ENCODE data around the gene EEPD1. TPM values are rescaled to one million over a fixed set of nuclear protein-coding genes. Genes with fewer than 3 reads are reported as not detected.
"Not testable (repeated sequence)": the region's sequence is repeated elsewhere in the genome, so short reads cannot be mapped to it uniquely, and the experiment has no call there.

The EEPD1 gene
- total RNA-seq, 1 experiment from 2014 or later: 0.93 TPM

- no peak for DNase-seq
- no peaks in the 10 kb centered on the region for H3K36me3 ChIP-seq
- H3K4me1 ChIP-seq: no peaks in the 10 kb centered on the region
- no peak overlapping the region for H3K4me3 ChIP-seq
- H3K27ac ChIP-seq: no peak overlapping the region
- H3K27me3 ChIP-seq: peaks cover 5% of the 10 kb centered on the region; the same call in 1 of the 2 replicates
- no peaks in the 10 kb centered on the region for H3K9me3 ChIP-seq (replicated peaks)
Measured at GRCh38 chr7:36311539-36311938, 158.5 kb downstream of the EEPD1 start.

GRCh38 chr7:36312064-36312914 is 159.2 kb downstream of the EEPD1 start:
- no peak for DNase-seq
- no peaks in the 10 kb centered on the region for H3K9me3 ChIP-seq (replicated peaks)
- H3K36me3 ChIP-seq: no peaks in the 10 kb centered on the region
- H3K4me3 ChIP-seq: no peak overlapping the region
- H3K27me3 ChIP-seq: peaks cover 5% of the 10 kb centered on the region; the same call in 1 of the 2 replicates
- no peak overlapping the region for H3K27ac ChIP-seq
- no peaks in the 10 kb centered on the region for H3K4me1 ChIP-seq

DNA sequence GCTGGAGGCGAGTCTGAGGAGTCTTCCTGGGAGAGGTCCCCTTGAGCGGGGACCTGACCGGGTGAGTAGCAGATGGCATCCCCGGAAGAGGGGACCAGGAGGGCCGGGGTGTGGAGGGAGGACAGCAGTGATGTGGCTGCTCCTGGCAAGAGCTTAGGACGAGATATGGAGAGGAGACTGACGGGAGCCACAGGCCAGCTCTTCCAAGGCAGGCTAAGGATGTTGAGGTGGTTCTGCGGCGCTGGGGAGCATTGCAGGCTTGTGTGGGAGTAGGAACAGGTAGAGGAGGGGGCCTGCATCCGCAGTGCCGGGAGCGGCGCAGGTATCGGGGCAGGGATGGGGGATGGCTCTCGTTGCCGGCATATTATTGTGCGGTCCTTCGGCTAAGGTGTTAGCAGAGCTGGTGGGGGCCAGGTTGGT is 159.9 kb downstream of the EEPD1 start:
- no peaks in the 10 kb centered on the region for H3K36me3 ChIP-seq
- H3K4me3 ChIP-seq: no peak overlapping the region
- H3K9me3 ChIP-seq (replicated peaks): no peaks in the 10 kb centered on the region
- no peaks in the 10 kb centered on the region for H3K4me1 ChIP-seq
- H3K27me3 ChIP-seq: peaks cover 5% of the 10 kb centered on the region; the same call in 1 of the 2 replicates
- no peak overlapping the region for H3K27ac ChIP-seq
- no peak for DNase-seq

- Histone ChIP-seq H3K4me1 (no peaks in the 10 kb centered on the region), H3K4me3 (no peak overlapping the region), H3K9me3 (replicated peaks) (no peaks in the 10 kb centered on the region), H3K36me3 (no peaks in the 10 kb centered on the region), H3K27me3 (peaks cover 6% of the 10 kb centered on the region; the same call in 1 of the 2 replicates), H3K27ac (no peak overlapping the region)
- no peak for DNase-seq
Measured at GRCh38 chr7:36313607-36314006, 160.6 kb downstream of the EEPD1 start.

DNA sequence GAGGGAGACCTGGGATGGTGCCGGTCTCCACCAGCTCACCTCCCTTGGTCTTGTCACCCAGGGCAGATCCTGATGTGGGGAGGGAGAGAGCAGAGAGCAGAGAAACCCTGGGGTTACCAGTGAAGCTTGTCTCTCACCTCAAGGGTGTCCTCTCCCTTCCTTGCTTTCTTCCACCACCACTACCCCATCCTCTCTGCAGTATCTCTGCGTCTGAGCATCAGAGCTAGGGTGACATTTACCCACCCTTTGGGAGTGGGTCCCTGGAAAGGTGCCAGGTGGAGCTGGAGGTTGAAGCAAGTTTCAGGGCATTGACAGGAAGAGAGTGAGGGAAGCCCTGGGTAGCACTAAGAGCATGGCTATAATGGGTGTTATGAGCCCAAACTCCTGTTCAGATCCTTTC is 161.4 kb downstream of the EEPD1 start:
- H3K4me1 ChIP-seq: no peaks in the 10 kb centered on the region
- H3K9me3 ChIP-seq (replicated peaks): no peaks in the 10 kb centered on the region
- peaks cover 8% of the 10 kb centered on the region; the same call in 1 of the 2 replicates for H3K27me3 ChIP-seq
- no peak for DNase-seq
- no peaks in the 10 kb centered on the region for H3K36me3 ChIP-seq
- no peak overlapping the region for H3K4me3 ChIP-seq
- H3K27ac ChIP-seq: no peak overlapping the region

GRCh38 chr7:36315309-36315944 is 162.4 kb downstream of the EEPD1 start:
- Histone ChIP-seq H3K4me3 (no peak overlapping the region), H3K4me1 (no peaks in the 10 kb centered on the region), H3K27me3 (peaks cover 8% of the 10 kb centered on the region; the same call in 1 of the 2 replicates), H3K9me3 (replicated peaks) (no peaks in the 10 kb centered on the region), H3K36me3 (no peaks in the 10 kb centered on the region), H3K27ac (no peak overlapping the region)
- peak in 1 of 2 experiments; percentile 29 for DNase-seq

GRCh38 chr7:36316319-36316718 is 163.3 kb downstream of the EEPD1 start:
- Histone ChIP-seq H3K4me3 (no peak overlapping the region), H3K27ac (no peak overlapping the region), H3K9me3 (replicated peaks) (no peaks in the 10 kb centered on the region), H3K4me1 (no peaks in the 10 kb centered on the region), H3K27me3 (peaks cover 8% of the 10 kb centered on the region; the same call in 1 of the 2 replicates), H3K36me3 (no peaks in the 10 kb centered on the region)
- no peak for DNase-seq

DNA sequence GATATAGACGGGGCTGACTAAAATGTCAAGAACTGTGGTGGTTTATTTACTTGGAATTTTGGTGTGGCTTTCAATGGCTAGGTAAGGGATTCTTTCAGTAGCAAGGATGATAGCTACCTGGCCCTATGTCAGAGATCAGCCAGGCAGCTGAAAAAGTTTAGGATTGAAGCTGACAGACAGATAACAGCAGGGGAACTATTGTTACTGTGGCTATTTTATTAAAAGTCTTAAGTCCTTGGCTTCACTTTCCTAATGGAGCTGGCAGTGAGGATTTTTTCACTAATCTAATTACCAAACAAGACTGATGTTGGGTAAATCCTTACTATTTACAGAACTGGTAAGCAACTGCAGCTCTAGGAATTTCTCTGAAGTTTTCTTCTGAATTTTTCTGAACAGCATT is 164.2 kb downstream of the EEPD1 start:
- Histone ChIP-seq H3K9me3 (replicated peaks) (no peaks in the 10 kb centered on the region), H3K27ac (no peak overlapping the region), H3K36me3 (no peaks in the 10 kb centered on the region), H3K27me3 (0 out of 2 replicates have a peak, but pooled peaks cover 4% of the 10 kb centered on the region), H3K4me1 (no peaks in the 10 kb centered on the region), H3K4me3 (no peak overlapping the region)
- no peak for DNase-seq

DNA sequence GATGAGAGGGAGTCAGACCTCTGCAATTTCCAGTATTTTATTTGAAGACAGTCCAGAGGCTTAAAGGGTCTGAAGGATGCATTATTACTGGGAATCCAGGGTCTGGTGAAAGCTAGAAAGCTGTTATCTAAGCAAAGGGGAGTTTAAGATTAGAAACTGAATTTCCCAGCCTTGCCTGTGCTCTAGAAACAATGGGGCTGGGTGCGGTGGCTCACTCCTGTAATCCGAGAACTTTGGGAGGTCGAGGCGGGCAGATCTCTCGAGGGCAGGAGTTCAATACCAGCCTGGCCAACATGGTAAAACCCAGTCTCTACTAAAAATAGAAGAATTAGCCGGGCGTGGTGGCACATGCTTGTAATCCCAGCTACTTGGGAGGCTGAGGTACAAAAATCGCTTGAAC is 165.1 kb downstream of the EEPD1 start:
- H3K36me3 ChIP-seq: no peaks in the 10 kb centered on the region
- no peak overlapping the region for H3K27ac ChIP-seq
- DNase-seq: no peak
- 0 out of 2 replicates have a peak, but pooled peaks cover 4% of the 10 kb centered on the region for H3K27me3 ChIP-seq
- no peaks in the 10 kb centered on the region for H3K4me1 ChIP-seq
- H3K4me3 ChIP-seq: no peak overlapping the region
- H3K9me3 ChIP-seq (replicated peaks): no peaks in the 10 kb centered on the region

- DNase-seq, H3K27ac ChIP-seq, H3K27me3 ChIP-seq: not testable (repeated sequence)
Measured at GRCh38 chr7:36321284-36321683, 168.2 kb downstream of the EEPD1 start.

DNA sequence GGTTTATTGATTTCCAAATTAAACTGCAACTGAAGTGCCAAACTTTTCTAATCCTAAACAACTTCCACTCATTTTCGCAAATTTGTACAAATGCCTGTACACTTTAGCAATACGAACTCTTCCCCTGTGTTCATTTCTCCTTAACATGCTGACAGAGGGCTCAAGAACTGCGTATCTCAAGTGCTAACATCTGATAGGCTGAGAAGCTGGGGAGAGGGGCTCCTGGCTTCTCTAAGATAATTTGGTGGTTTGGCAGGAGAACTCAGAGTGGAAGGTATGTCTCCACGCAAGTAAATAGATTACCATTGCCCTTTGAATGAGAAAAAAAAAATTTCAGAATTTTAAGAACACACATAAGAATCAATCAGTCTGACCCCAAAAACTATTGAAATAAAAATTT is 183.3 kb downstream of the EEPD1 start:
- H3K36me3 ChIP-seq: no peaks in the 10 kb centered on the region

More at GRCh38 chr7:36321284-36321683, 168.2 kb downstream of the EEPD1 start:
- H3K36me3 ChIP-seq; H3K4me3 ChIP-seq; H3K9me3 ChIP-seq (replicated peaks); H3K4me1 ChIP-seq: not testable (repeated sequence)

GRCh38 chr7:36338256-36338655 is 185.2 kb downstream of the EEPD1 start:
- no peaks in the 10 kb centered on the region for H3K4me1 ChIP-seq
- no peaks in the 10 kb centered on the region for H3K27me3 ChIP-seq
- H3K36me3 ChIP-seq: no peaks in the 10 kb centered on the region
- H3K4me3 ChIP-seq: no peak overlapping the region
- DNase-seq: no peak
- H3K9me3 ChIP-seq (replicated peaks): peaks cover 4% of the 10 kb centered on the region; the same call in 1 of the 2 replicates
- no peak overlapping the region for H3K27ac ChIP-seq

More for the DNA sequence above, 183.3 kb downstream of the EEPD1 start:
- Histone ChIP-seq H3K27ac (no peak overlapping the region), H3K4me3 (no peak overlapping the region), H3K27me3 (no peaks in the 10 kb centered on the region), H3K9me3 (replicated peaks) (peaks cover 4% of the 10 kb centered on the region; the same call in 1 of the 2 replicates), H3K4me1 (no peaks in the 10 kb centered on the region)
- no peak for DNase-seq

DNA sequence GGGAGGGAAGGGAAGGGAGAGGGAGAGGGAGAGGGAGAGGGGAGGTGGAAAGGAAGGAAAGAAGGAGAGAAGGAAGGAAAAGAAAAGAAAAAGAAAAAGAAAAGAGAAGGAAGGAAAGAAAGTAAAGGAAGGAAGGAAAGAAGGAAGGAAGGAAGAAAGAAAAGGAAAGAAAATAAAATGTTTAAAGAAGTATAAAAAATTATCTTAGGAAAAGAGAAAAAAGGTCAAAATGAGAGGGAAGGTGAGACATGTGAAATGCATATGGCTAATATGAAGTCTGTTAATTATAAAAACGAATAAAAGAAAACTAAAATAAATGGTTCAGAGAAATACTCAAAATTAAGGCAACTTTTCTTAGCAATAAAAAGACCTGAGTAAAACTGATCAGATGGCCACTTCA is 190.5 kb downstream of the EEPD1 start:
- no peak overlapping the region for H3K27ac ChIP-seq
- no peak overlapping the region for H3K4me3 ChIP-seq
- no peaks in the 10 kb centered on the region for H3K27me3 ChIP-seq
- no peaks in the 10 kb centered on the region for H3K4me1 ChIP-seq
- DNase-seq: no peak
- H3K36me3 ChIP-seq: no peaks in the 10 kb centered on the region
- H3K9me3 ChIP-seq (replicated peaks): 0 out of 2 replicates have a peak, but pooled peaks cover 4% of the 10 kb centered on the region

GRCh38 chr7:36344622-36345021 is 191.6 kb downstream of the EEPD1 start:
- H3K27ac ChIP-seq: no peak overlapping the region
- H3K27me3 ChIP-seq: no peaks in the 10 kb centered on the region
- H3K9me3 ChIP-seq (replicated peaks): 0 out of 2 replicates have a peak, but pooled peaks cover 4% of the 10 kb centered on the region
- H3K36me3 ChIP-seq: no peaks in the 10 kb centered on the region
- H3K4me1 ChIP-seq: no peaks in the 10 kb centered on the region
- no peak for DNase-seq
- H3K4me3 ChIP-seq: no peak overlapping the region

DNA sequence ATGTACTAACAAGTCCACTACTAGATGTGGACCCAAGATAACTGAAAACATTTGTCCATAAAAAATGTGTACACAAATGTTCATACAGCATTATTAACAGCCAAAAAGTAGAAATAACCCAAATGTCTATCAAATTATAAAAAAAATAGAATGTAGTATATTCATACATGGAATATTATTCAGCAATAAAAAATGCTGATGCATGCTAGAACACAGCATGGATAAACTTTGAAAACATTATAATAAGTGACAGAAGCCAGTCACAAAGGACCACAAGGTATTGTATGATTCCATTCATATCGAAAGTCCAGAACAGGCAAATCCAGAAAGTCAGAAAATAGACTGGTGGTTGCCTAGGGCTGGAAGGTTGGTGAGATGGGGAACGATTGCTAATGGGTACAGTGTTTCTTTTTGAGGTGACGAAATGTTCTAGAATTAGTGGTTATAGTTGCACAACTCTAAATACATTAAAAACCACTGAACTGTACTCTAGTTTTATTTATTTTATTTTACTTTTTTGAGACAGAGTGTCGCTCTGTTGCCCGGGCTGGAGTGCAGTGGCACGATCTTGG is 193.3 kb downstream of the EEPD1 start:
- Histone ChIP-seq H3K27me3 (no peaks in the 10 kb centered on the region), H3K4me1 (no peaks in the 10 kb centered on the region), H3K9me3 (replicated peaks) (no peaks in the 10 kb centered on the region), H3K36me3 (no peaks in the 10 kb centered on the region), H3K27ac (no peak overlapping the region), H3K4me3 (no peak overlapping the region)
- DNase-seq: no peak
